RWPE1 (cell line): ENCODE results near the gene LRCH1.

ENCODE experiments used
- CTCF ChIA-PET: fragments of 350-600 bp; sonication (Branson Sonifier 250); formaldehyde crosslinking; extraction: SDS; loops from one replicate; lab custom pipeline; 2021; lab: Yijun Ruan, JAX
- POLR2A ChIA-PET: fragments of 400-600 bp; formaldehyde crosslinking; extraction: SDS; loops from one replicate; lab custom pipeline; 2020; ENCODE audit warnings: antibody characterized with exemption; ENCODE audit not compliant: low non-redundant PET; lab: Yijun Ruan, JAX
- DNase-seq: peaks from one replicate; pipeline ENCODE4 v3.0.0; 2012; ENCODE audit warnings: low spot score
- H3K27ac ChIP-seq: fragments of 450-650 bp; 2 replicates; pipeline ENCODE4 v1.5.1; 2017
- TF ChIP-seq, protein P1 (sequence below): fragments of 450-650 bp; conservative IDR thresholded peaks from 2 replicates; pipeline ENCODE4 v1.5.1; 2017; ENCODE audit warnings: low read depth, mild to moderate bottlenecking

The LRCH1 gene

DNA sequence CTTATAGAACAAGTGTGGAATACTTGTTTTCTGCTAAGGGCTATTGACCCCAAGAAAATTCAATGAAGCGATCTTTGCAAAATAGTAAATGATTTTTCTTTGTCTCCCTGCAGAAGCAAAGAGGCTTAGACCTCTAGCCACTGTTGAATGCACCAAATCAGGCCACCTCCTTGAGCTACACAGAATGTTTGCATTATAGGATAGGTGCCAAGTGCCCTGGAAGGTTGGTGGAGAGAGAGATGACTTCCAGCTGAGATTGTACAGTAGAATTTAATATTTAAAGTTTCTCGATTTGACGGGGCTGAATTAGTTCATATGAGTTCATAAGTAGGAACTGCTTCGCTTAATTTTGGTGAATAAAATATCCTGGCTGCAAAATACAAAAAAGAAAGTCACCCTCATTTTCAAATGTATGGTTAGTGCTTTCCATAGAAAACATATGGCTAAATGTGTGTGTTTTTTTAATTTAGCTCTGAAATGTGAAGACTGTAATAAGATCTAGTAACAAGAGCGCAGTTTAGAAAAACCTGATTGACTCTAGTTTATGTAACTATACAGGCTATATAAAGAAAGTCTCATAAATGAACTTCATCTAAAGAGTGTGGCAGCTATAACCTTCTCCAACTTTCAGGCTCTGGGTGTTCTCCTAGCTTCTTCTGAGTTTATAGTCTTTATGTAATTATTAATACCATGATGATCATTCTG lies 41.6 kb downstream of the LRCH1 start:
- TF ChIP-seq, protein P1, sequence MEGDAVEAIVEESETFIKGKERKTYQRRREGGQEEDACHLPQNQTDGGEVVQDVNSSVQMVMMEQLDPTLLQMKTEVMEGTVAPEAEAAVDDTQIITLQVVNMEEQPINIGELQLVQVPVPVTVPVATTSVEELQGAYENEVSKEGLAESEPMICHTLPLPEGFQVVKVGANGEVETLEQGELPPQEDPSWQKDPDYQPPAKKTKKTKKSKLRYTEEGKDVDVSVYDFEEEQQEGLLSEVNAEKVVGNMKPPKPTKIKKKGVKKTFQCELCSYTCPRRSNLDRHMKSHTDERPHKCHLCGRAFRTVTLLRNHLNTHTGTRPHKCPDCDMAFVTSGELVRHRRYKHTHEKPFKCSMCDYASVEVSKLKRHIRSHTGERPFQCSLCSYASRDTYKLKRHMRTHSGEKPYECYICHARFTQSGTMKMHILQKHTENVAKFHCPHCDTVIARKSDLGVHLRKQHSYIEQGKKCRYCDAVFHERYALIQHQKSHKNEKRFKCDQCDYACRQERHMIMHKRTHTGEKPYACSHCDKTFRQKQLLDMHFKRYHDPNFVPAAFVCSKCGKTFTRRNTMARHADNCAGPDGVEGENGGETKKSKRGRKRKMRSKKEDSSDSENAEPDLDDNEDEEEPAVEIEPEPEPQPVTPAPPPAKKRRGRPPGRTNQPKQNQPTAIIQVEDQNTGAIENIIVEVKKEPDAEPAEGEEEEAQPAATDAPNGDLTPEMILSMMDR = no peak
- no peak overlapping the region for H3K27ac ChIP-seq
- DNase-seq = no peak
- CTCF ChIA-PET = no interaction called here
- POLR2A ChIA-PET = no interaction called here

GRCh38 chr13:46595136-46595884 lies 42.3 kb downstream of the LRCH1 start:
- peak; percentile 70 for DNase-seq
- peak overlapping the region; percentile 76 for H3K27ac ChIP-seq
- POLR2A ChIA-PET = no interaction called here
- CTCF ChIA-PET = interaction anchor here (0.6 to 0.8 kb wide), 3 partner anchors 11 to 1627 kb away, joined by 3 to 6 read pairs (median 5); no protein-coding TSS in a partner anchor
- TF ChIP-seq, protein P1 = no peak

GRCh38 chr13:46595885-46596275 lies 42.9 kb downstream of the LRCH1 start:
- no peak overlapping the region for H3K27ac ChIP-seq
- TF ChIP-seq, protein P1 = no peak
- ChIA-PET CTCF (interaction anchor here (0.6 to 0.8 kb wide), 3 partner anchors 11 to 1628 kb away, joined by 3 to 6 read pairs (median 5); no protein-coding TSS in a partner anchor), POLR2A (no interaction called here)
- no peak for DNase-seq

DNA sequence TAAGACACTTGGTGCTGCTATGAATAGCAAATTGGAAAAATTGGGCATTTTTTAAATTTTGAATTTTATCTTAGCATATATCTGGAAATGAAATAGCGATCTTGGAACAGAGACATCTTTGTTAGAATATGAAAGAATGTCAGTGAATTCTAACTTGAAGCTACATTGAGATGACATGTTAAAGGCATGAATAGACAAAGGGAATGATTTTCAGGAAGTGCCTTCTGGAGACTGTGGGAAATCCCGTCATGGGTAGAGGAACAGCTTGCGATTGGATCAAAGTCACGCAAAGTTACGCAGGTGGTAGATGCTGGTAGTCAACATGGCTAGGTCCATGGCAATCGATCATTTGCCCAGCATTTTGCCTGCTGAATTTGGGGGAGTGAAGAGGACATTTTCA lies 43.5 kb downstream of the LRCH1 start:
- POLR2A ChIA-PET = no interaction called here
- no peak for DNase-seq
- TF ChIP-seq, protein P1 = no peak
- no peak overlapping the region; the same call in 1 of the 2 replicates for H3K27ac ChIP-seq
- CTCF ChIA-PET = no interaction called here

GRCh38 chr13:46598140-46598819 lies 45.3 kb downstream of the LRCH1 start:
- no peak for DNase-seq
- H3K27ac ChIP-seq = no peak overlapping the region
- POLR2A ChIA-PET = no interaction called here
- CTCF ChIA-PET = no interaction called here
- TF ChIP-seq, protein P1 = no peak

- H3K27ac ChIP-seq = no peak overlapping the region
- ChIA-PET POLR2A (no interaction called here), CTCF (no interaction called here)
- TF ChIP-seq, protein P1 = no peak
- no peak for DNase-seq
Measured at GRCh38 chr13:46598820-46599180, 45.8 kb downstream of the LRCH1 start.
